ENCODE data around the gene PARD3. TPM values are rescaled to one million over a fixed set of nuclear protein-coding genes. Genes with fewer than 3 reads are reported as not detected.

PARD3 gene
- total and polyA plus RNA-seq, 10 of the 15 experiments (the other 5 are each of a cell fraction or from before 2014, with no cell fraction given) = 2.6 to 43.1 (median 13.9) TPM

- Histone ChIP-seq H3K27ac (ENCODE audit: control insufficient read depth, insufficient read depth) (no peak overlapping the region), H3K79me2 (ENCODE audit: control insufficient read depth, insufficient read depth, low read length) (no peaks in the 10 kb centered on the region), H3K36me3 (ENCODE audit: control insufficient read depth in 2 of 2, insufficient read depth in 2 of 2, low read length in 1 of 2) (no peaks in the 10 kb centered on the region), H3K9me3 (replicated peaks; ENCODE audit: control insufficient read depth, insufficient read depth, low read length) (no peaks in the 10 kb centered on the region), H3K4me1 (ENCODE audit: control insufficient read depth, insufficient read depth, low read length) (no peaks in the 10 kb centered on the region), H2AFZ (ENCODE audit: control insufficient read depth, low read depth, low read length) (no peak overlapping the region), H3K27me3 (replicated peaks in 1 of 2; ENCODE audit: control insufficient read depth in 2 of 2, insufficient read depth in 2 of 2, low read length in 1 of 2) (no peaks in the 10 kb centered on the region; a peak in 2 of 4 replicates), H3K4me2 (ENCODE audit: control insufficient read depth, insufficient read depth) (no peak overlapping the region), H3K4me3 (no peak overlapping the region), H3K9ac (ENCODE audit: control insufficient read depth, insufficient read depth, low read length) (no peak overlapping the region), H4K20me1 (ENCODE audit: control insufficient read depth, insufficient read depth) (no peaks in the 10 kb centered on the region)
- in situ Hi-C loops (cut with MboI) = no loop called here
- ChIA-PET SMC1A (ENCODE audit: uncharacterized antibody, unreplicated experiment) (no interaction called here), POLR2A (interaction anchor here (0.7 kb wide), 1 partner anchor 38 kb away, joined by 5 read pairs; no protein-coding TSS in a partner anchor), CTCF (interaction anchor here (0.6 to 2.8 kb wide), 4 partner anchors 89 to 141 kb away, joined by 3 to 13 read pairs (median 4); no protein-coding TSS in a partner anchor), RAD21 (ENCODE audit: unreplicated experiment) (interaction anchor here (0.5 to 3.6 kb wide), 3 partner anchors 29 to 98 kb away, joined by 3 to 24 read pairs (median 4); no protein-coding TSS in a partner anchor)
- FAIRE-seq (no peak), ATAC-seq (no peak), DNase-seq (ENCODE audit: low read depth, low spot score) (no peak)
- WGBS (ENCODE audit: insufficient coverage, insufficient replicate concordance, low lambda C conversion rate, missing lambda C conversion rate) = 43% methylated on average over 6 of the region's 6 CpGs
- intact Hi-C loops (cut with micrococcal nuclease; ENCODE audit: unreplicated experiment) = no loop called here
- BruUV-seq (replicated peaks) = no TSS peak
- no peak for TF ChIP-seq REST (IDR thresholded peaks at IDR 0.05; ENCODE audit: low read depth, low read length)
- TF ChIP-seq STAT1 (conservative IDR thresholded peaks at IDR 0.05) = no peak
- no peak for TF ChIP-seq RELA (IDR thresholded peaks at IDR 0.05; ENCODE audit: borderline replicate concordance, partially characterized antibody)
- TF ChIP-seq CHD4 (IDR thresholded peaks at IDR 0.05) = no peak
- TF ChIP-seq RB1 (IDR thresholded peaks at IDR 0.05; ENCODE audit: borderline replicate concordance) = no peak
- no peak for TF ChIP-seq POLR2AphosphoS5 (IDR thresholded peaks at IDR 0.05; ENCODE audit: low read length)
- TF ChIP-seq RELB (IDR thresholded peaks at IDR 0.05; ENCODE audit: low read depth) = no peak
- TF ChIP-seq E2F8 (IDR thresholded peaks at IDR 0.05; ENCODE audit: low read depth, partially characterized antibody) = no peak
- no peak for TF ChIP-seq KDM1A (IDR thresholded peaks at IDR 0.05; ENCODE audit: borderline replicate concordance)
- no peak for TF ChIP-seq PBX3 (IDR thresholded peaks at IDR 0.05; ENCODE audit: insufficient replicate concordance, low read depth, low read length)
- TF ChIP-seq HCFC1 (IDR thresholded peaks at IDR 0.05; ENCODE audit: low read length) = no peak
- no peak for TF ChIP-seq ZNF217 (IDR thresholded peaks at IDR 0.05)
- no peak for TF ChIP-seq SMARCA5 (IDR thresholded peaks at IDR 0.05)
- no peak for TF ChIP-seq CBX3 (IDR thresholded peaks at IDR 0.05; ENCODE audit: borderline replicate concordance, low read depth)
Measured at GRCh38 chr10:34821587-34822585, 6.8 kb upstream of the PARD3 start.

All from GM12878 (cell line).